CD4-positive, alpha-beta T cell treated with Interferon alpha-2 for 1 hour (primary cell): Measurements from ENCODE around the gene PHKA2.
"Not testable (repeated sequence)": the region's sequence is repeated elsewhere in the genome, so short reads cannot be mapped to it uniquely, and the experiment has no call there.

Source experiments
- DNase-seq, 2 donors: peaks; one replicate each; pipeline ENCODE4 v3.0.0-alpha.2; 2020 to 2022

The PHKA2 gene, protein sequence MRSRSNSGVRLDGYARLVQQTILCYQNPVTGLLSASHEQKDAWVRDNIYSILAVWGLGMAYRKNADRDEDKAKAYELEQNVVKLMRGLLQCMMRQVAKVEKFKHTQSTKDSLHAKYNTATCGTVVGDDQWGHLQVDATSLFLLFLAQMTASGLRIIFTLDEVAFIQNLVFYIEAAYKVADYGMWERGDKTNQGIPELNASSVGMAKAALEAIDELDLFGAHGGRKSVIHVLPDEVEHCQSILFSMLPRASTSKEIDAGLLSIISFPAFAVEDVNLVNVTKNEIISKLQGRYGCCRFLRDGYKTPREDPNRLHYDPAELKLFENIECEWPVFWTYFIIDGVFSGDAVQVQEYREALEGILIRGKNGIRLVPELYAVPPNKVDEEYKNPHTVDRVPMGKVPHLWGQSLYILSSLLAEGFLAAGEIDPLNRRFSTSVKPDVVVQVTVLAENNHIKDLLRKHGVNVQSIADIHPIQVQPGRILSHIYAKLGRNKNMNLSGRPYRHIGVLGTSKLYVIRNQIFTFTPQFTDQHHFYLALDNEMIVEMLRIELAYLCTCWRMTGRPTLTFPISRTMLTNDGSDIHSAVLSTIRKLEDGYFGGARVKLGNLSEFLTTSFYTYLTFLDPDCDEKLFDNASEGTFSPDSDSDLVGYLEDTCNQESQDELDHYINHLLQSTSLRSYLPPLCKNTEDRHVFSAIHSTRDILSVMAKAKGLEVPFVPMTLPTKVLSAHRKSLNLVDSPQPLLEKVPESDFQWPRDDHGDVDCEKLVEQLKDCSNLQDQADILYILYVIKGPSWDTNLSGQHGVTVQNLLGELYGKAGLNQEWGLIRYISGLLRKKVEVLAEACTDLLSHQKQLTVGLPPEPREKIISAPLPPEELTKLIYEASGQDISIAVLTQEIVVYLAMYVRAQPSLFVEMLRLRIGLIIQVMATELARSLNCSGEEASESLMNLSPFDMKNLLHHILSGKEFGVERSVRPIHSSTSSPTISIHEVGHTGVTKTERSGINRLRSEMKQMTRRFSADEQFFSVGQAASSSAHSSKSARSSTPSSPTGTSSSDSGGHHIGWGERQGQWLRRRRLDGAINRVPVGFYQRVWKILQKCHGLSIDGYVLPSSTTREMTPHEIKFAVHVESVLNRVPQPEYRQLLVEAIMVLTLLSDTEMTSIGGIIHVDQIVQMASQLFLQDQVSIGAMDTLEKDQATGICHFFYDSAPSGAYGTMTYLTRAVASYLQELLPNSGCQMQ

DNA sequence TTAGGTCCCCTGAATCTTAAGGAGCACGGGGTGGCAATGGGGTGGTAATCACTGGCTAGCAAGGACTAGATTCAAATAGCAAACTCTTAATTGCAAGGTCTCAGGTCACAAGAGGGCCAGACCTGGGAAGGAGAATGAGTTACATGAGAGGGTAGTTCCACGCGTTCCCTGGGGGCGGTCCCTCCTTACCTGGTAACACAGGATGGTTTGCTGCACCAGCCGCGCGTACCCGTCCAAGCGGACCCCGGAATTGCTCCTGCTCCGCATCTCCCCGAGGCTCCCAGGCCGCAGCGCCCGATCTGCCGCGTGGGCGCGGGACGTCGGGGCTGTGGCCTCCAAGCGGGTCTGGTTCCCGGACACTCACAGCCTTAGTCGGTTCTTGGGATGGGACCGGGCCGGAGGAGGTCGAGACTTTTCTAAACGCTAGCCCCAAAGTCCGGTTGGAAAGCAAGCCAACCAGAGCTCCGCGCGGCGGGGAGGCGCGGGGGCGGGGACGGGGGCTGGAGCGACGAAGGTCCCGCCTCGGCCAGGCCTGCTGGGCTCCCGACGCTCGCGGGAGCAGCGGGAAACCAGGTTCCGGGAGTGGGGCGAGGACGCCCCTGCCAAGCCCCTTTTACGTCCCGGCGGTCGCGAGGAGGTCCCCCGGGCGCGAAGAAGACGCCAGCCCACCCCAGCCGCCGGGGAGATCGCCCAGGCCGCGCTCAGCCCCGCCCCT lies at the start of gene PHKA2:
PHKA2 (minus strand) TSS at position 449 of the 715 bp plus-strand sequence; CDS start at position 267, 182 bp downstream.
- DNase-seq: no peak

DNA sequence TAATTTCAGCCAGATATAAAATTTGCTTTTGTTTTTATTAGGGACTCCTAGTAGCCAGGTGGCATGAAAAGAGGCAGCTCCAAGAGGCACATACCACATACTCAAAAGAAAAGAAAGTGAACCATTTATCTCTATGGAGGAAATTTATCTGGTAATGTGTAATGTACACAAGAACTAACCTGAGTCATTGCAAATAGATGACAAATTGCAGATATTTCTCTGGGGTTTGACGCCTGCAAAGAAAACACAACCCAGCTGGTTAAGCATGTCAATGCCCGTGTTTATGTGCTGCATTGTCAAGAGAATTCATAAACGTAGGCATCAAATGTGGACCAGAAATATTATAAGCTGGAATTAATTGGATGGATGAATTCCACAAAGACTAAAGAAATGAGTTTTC lies 46.9 kb upstream of the PHKA2 start:
- DNase-seq: no peak

DNA sequence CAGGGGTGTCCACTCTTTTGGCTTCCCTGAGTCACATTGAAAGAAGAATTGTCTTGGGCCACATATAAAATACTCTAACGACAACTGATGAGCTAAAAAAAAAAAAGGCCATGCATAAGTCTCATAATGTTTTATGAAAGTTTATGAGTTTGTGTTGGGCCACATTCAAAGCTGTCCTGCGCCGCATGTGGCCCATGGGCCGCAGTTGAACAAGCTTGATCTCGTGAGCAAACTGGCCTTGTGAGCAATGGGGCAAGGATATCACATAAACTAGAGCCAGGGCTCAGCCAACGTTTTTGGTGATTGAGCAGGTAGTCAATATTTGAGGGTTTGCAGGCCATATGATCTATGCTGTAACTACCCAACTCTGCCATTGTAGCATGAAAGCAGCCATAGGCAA lies 44.6 kb upstream of the PHKA2 start:
- no peak for DNase-seq

DNA sequence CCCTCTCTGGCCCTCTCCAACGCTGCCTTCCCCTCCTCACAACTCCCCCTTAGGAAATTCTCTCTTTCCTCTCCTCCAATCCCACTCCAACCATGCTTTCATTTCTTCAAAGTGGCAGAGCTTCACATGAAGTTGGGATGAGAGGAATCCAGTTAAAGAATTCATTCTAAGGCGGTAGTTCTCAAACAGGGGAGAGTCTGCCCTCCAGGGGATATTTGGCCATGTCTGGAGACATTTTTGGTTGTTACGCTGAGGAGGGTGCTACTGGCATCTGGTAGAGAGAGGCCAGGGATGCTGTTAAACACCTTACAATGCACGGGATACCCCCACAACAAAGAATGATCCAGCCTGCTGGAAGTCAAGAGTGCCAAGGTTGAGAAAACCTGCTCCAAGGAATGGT lies 40.5 kb upstream of the PHKA2 start:
- no peak for DNase-seq

DNA sequence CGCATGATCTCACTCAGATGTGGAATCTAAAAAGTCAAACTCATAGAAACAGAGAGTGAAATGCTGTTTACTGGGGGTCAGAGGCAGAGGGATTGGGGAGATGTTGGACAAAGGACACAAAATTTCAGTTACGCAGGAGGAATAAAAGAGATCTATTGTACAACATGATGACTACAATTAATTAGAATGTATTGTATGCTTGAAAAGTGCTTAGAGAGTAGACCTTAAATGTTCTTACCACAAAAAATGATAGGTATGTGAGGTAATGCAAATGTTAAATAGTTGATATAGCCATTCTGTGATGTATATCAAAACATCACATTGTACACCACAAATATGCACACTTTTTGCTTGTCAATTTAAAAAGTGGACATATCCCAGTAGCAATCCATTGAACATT lies 36.1 kb upstream of the PHKA2 start:
- no peak for DNase-seq

DNA sequence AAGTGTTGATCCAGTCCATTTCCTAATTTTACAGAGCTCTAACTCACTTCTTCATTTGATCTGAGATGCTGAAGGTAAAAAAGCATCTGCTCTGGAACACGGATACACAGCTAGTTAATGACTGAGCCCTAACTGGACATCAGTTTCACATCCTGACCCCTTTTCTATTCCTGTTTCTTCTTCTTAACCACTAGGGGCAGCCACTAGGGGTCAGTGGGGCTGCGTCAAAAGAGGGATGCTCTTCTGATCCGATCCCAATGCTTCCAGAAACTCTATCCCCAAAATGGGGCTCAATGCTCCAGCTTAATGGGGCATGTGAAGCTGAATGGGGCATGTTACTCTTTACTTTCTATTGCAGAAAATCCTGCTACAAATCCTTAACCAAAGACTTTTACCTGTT lies 33.4 kb upstream of the PHKA2 start:
- no peak for DNase-seq

DNA sequence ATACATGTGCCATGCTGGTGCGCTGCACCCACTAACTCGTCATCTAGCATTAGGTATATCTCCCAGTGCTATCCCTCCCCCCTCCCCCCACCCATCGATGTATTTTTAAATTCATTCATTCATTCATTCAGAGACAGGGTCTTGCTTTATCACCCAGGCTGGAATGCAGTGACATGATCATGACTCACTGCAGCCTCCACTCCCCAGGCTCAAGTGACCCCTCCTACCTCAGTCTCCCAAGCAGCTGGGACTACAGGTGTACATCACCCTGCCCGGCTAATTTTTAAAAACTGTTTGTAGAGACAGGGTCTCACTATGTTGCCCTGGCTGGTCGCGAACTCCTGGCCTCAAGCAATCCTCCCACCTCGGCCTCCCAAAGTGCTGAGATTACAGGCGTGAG lies 32.7 kb upstream of the PHKA2 start:
- not testable (repeated sequence) for DNase-seq

DNA sequence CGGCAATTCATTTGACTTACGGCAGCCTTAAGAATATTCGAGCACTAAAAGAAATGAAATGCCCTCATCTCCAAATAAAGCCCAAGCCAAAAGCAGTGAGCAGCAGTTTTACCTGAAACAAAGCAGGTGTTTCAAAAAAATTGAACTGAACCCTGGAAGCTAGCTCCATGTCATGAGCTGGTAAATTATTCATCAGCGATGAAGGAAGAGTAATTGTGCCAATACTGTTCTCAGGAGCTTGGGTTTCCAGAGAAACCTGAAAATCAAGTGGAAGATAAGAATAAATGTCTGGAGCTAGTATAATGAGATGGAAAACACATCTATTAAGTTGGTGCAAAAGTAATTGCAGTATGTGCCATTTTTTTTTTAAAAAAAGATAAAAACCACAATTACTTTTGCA lies 24.0 kb upstream of the PHKA2 start:
- no peak for DNase-seq

DNA sequence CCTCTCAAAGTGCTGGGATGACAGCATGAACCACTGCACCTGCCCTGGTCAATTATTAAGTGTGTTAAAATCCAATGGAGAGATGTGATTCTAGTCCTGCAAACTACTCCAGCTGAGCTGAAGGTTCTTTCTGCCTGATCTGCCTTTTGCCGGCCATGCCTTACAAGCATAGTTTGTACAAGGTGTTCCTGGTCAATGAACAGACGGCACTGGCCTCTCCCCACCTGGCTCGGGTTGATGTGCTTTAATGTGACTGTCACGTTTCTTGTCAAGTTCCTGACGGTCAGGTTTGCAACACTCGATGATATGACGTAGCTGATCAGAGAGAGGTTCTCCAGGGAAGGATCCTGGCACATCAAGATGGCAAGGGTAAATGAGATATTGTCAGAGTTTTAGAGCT lies 23.1 kb upstream of the PHKA2 start:
- DNase-seq: no peak

DNA sequence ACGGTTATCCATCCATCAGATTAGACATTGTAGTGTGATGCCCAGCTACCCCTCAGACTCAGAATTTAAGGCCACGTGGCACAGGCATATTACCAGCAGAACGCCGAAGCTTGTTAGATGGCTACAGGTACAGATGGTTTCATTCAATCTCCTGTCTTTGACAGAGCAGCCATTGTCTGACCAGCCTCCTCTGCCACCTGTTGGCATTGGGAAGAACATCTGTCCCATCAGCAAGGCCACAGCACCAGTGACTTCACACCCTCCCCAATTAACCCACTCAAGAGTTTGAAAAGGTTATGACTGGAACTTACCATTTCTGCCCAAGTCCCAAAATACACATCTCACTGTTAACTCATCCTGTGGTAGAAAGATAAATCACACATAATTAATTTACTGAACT lies 22.0 kb upstream of the PHKA2 start:
- DNase-seq: no peak

DNA sequence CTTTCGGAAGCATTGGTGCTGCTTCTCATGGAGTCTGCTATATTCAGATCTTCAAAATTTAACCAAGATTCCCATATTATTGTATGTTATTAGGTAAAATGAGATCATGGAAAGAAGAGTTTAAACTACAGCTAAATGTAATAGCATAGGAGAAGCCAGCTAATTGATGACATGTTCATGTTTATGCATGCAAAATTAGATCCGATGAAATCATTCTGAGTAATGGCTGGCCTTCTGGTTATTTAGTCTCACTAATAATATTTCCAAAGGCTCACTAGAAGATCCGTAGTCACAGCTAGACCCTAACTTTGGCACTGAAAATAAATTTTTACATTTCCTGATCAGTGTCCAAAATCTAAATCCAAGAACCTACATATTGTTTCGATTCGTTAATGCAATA lies 19.8 kb upstream of the PHKA2 start:
- no peak for DNase-seq

DNA sequence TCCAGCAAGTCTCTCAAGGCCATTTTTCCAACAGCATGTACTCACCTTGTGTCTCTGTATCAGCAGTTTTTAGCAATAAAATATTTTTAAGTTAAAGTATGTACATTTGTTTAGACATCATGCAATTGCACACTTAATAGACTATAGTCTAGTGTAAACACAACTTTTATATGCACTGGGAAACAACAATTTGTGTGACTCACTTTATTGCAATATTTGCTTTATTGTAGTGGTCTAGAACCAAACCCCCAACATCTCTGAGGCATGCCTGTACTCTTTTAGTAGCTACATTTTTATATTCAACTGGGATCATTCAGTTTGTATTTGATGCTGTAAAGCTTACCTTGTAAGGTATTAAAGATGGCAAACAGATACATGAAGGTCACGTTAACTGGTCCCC lies 14.7 kb upstream of the PHKA2 start:
- DNase-seq: no peak

DNA sequence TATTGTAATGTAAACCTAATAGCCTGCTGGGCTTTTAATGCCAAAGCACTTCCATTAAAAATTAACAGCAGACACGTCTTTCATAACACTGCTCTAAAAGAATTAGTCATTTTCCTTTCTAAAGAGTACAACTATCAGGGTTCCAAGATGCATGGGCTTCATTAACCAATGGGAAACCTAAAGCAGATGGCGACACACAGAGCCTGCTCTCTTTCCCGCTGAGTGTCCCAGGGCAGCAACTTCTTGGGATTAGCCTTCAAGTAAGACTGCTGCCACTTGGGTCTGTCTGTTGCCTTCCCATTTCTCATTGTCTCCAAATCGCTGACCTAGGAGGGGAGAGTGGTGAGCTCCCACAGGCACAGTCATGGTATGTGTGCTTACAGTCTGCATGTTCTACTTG lies 14.0 kb upstream of the PHKA2 start:
- DNase-seq: no peak

DNA sequence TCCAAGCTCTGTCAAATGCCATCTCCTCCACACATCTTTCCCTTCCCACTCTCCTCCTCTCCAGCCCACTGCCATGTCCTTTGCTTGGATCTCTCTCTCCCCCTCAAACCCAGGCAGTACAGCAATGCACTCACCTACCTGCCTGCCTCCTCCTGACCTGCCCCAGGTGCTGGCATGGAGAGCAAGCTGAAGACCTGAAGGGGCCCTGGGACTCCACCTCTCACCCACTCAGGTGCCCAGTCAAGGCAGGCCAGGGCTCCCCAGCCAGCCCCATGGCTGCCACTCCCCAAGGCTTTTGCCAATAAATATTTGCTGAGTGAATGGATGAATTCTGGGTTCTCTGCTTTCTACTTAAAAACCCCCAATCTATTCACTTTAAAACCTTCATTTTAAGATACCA lies 12.6 kb upstream of the PHKA2 start:
- DNase-seq: no peak

DNA sequence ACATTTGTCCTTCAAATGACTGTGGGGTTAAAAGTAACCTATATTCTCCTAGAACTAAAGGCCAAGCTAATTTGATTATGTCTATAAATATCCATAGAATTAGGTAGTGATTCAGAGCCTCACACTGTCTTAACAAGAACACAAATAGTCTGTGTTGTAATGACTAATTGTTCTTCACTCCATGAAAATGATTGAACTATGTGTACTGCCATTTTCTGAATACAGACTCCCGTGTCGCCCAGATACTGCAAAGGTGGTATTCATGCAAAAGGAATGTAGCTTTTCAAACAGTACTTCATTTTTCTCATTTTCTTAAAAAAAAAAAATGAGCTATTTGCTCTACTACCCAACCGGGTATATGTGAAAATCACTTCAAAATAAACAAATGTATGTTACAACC lies 11.3 kb upstream of the PHKA2 start:
- no peak for DNase-seq

DNA sequence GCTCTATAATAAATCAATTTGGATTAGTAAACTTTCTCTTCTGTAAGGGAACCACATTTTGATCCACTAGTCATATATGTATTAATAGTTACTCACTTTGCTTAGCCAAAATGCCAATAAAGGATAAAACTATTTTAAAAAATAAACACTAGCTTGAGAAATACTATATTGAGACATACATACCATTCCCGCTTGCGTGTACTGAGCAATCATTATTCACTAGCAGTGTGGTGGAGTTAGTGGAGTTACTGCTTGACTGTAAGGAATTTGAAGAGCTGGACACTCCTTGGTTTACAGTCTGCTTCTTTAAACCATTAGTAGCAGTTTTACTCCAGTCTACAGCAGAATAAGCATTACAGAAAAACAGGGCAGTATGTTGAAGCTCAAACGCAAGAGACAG lies 10.8 kb upstream of the PHKA2 start:
- no peak for DNase-seq

DNA sequence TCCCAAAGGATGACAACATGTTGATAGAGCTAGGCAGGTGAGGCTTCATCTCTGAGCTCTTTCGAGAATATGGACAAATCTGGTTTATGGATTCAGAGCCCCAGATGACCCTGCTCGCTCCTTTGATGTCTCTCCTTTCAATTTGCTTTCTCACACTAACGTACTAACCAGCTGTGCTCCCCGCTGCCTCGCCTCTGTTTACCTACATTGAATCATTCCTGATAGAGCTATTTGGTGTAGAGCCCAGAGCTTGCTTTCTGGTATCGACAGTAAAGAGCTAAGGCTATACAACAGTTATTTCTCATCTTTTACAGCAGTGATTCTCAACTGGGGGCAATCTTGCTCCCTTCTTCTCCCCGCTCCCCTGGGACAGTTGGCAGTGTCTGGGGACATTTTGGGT lies 8.9 kb upstream of the PHKA2 start:
- no peak for DNase-seq

DNA sequence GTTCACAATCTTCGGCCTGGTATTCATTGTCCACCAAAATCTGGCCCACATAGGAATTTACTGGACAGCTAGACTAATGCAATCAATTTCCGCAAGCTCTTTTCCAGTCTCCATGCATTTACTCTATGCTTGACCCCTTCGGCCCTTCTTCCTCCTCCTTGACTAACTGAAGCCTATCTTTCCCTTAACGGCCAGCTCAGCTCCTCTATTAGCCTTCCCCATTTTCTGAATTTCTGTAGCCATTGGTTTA lies 1.2 kb upstream of the PHKA2 start:
- DNase-seq: no peak

DNA sequence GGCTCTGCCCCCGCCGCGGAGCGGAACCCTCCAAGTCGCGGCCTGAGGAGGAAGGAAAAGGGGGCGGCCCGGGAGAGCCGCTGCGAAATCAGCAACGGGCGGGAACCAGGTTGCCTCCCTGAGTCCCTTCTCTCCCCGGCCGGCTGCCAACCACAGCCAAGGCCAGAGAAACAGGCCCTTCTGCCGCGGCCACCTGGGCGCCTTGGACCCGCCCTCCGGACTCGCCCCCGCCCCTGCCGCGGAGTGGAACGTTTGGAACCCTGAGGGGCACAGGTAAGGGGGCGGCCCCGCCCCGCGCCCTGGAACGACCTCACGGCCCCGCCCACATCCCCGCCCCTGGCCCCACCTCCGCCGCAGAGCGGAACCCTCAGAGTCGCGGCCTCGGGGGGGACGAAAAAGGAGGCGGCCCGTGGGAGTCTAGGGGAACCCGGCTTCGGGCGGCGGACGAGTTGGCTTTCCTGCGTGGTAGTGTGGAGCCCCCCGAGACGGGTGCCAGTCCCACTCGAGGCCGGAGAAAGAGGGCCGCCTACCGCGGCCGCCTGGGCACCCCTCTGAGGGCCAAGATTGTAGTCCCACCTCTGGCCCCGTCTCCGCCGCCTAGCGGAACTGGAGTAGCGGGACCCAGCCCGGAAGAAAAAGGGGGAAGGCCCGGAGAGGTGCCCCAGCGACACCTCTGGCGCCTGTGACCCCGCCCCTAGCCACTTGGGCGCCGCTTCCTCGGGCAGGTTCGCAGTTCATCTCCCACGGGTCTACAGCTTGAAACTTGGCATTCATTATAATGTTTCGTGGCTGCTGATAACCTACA lies 669 bp upstream of the PHKA2 start:
- peak; percentile 84 to 90 for DNase-seq

DNA sequence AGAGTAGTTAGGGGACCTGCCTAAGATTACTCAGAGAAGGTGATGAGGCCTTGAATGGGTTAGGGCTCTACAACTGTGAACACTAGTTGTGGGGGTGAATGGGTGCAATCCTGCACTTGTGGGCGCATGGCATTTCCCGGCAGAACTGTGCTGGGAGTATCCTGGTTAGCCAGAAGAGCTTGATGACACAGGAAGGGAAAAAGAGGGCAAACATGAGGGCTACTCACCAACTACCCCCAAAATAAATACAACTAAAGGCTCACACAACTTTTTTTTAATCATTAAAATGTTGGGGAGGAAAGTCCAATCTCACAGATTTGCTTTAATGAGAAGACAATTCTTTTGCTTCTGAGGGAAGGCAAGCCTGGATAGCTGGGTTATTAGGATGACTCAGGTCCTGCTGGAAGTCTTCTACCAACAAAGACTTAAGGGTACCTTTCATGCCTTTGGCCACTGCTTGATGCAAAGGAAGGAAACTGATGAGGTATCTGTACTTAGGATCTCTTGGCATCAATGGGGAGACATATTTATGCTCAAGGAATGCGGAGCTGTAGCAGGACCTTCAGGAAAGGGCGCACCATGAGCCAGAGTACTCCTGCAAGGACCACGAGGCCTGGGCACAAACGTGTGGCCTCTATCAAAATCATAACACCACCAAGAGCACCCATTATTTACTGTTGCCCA lies 2.6 kb downstream of the PHKA2 start:
- DNase-seq: no peak

DNA sequence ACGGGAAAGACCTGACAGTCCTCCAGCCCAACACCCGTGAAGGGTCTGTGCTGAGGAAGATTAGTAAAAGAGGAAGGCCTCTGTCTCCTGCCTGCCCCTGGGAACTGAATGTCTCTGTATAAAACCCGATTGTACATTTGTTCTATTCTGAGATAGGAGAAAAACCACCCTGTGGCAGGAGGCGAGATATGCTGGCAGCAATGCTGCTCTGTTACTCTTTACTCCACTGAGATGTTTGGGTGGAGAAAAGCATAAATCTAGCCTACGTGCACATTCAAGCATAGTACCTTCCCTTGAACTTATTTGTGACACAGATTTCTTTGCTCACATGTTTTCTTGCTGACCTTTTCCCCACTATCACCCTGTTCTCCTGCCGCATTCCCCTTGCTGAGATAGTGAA lies 3.7 kb downstream of the PHKA2 start:
- DNase-seq: not testable (repeated sequence)

DNA sequence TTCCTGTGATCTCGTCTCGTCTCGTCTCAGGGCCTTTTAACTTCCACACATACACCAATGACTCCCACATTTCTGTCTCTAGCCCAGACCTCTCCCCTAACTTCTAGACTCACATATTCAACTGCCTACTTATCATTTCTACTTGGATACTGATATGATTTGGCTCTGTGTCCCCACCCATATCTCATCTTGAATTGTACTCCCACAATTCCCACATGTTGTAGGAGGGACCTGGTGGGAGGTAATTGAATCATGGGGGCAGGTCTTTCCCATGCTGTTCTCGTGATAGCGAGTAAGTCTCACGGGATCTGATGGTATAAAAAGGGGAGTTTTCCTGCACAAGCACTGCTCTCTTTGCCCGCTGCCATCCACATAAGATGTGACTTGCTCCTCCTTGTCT lies 8.9 kb downstream of the PHKA2 start:
- DNase-seq: no peak
